HEK293 (cell line): ENCODE results near the gene ITPKC.

Experiments used
- EGR2 ChIP-seq: fragments of 450-650 bp; formaldehyde crosslinking; IDR thresholded peaks from 2 replicates; pipeline ENCODE4 v1.5.1; 2016; ENCODE audit warnings: low read depth, missing biosample characterization, missing genetic modification characterization
- ELK4 ChIP-seq: IDR thresholded peaks from 2 replicates; pipeline ENCODE4 v1.6.1; 2011; ENCODE audit warnings: mild to moderate bottlenecking, low read depth, low read length, borderline replicate concordance
- HOXD13 ChIP-seq: sonication (generic); formaldehyde crosslinking; IDR thresholded peaks from 2 replicates; pipeline ENCODE4 v1.8.0; 2022; ENCODE audit warnings: missing genetic modification reagents, borderline replicate concordance
- KLF9 ChIP-seq: fragments of 450-650 bp; formaldehyde crosslinking; IDR thresholded peaks from 2 replicates; pipeline ENCODE4 v1.5.1; 2016; ENCODE audit warnings: missing biosample characterization, missing genetic modification characterization, low read depth
- PATZ1 ChIP-seq: fragments of 450-650 bp; formaldehyde crosslinking; IDR thresholded peaks from 2 replicates; pipeline ENCODE4 v1.5.1; 2016; ENCODE audit warnings: missing biosample characterization, missing genetic modification characterization
- PRDM1 ChIP-seq: fragments of 450-650 bp; formaldehyde crosslinking; IDR thresholded peaks from 2 replicates; pipeline ENCODE4; 2016; ENCODE audit warnings: missing biosample characterization, missing genetic modification characterization
- PRDM10 ChIP-seq: fragments of 450-650 bp; formaldehyde crosslinking; IDR thresholded peaks from 2 replicates; pipeline ENCODE4 v1.5.1; 2016; ENCODE audit warnings: missing biosample characterization, missing genetic modification characterization
- TSHZ1 ChIP-seq: fragments of 450-650 bp; formaldehyde crosslinking; IDR thresholded peaks from 2 replicates; pipeline ENCODE4 v1.5.1; 2016; ENCODE audit warnings: missing biosample characterization, missing genetic modification characterization, borderline replicate concordance
- ZBTB10 ChIP-seq: fragments of 450-650 bp; formaldehyde crosslinking; IDR thresholded peaks from 2 replicates; pipeline ENCODE4 v1.5.1; 2016; ENCODE audit warnings: missing biosample characterization, missing genetic modification characterization
- ZBTB17 ChIP-seq: fragments of 450-650 bp; formaldehyde crosslinking; IDR thresholded peaks from 2 replicates; pipeline ENCODE4 v1.5.1; 2016; ENCODE audit warnings: missing biosample characterization, missing genetic modification characterization
- ZBTB20 ChIP-seq: fragments of 450-650 bp; formaldehyde crosslinking; IDR thresholded peaks from 2 replicates; pipeline ENCODE4 v1.5.1; 2016; ENCODE audit warnings: missing biosample characterization, missing genetic modification characterization
- ZFHX2 ChIP-seq: fragments of 450-650 bp; formaldehyde crosslinking; conservative IDR thresholded peaks from 2 replicates; pipeline ENCODE4 v1.5.1; 2016; ENCODE audit warnings: missing biosample characterization, missing genetic modification characterization
- ZNF16 ChIP-seq: fragments of 450-650 bp; formaldehyde crosslinking; IDR thresholded peaks from 2 replicates; pipeline ENCODE4 v1.5.1; 2016; ENCODE audit warnings: low read depth, missing biosample characterization, missing genetic modification characterization
- ZNF174 ChIP-seq: fragments of 450-650 bp; formaldehyde crosslinking; IDR thresholded peaks from 2 replicates; pipeline ENCODE4 v1.5.0; 2017; ENCODE audit warnings: missing biosample characterization, mild to moderate bottlenecking, missing genetic modification characterization
- ZNF24 ChIP-seq: fragments of 450-650 bp; formaldehyde crosslinking; IDR thresholded peaks from 2 replicates; pipeline ENCODE4 v1.5.1; 2016; ENCODE audit warnings: missing biosample characterization, missing genetic modification characterization
- ZNF350 ChIP-seq: fragments of 450-650 bp; formaldehyde crosslinking; IDR thresholded peaks from 2 replicates; pipeline ENCODE4 v1.5.0; 2017; ENCODE audit warnings: missing biosample characterization, mild to moderate bottlenecking, missing genetic modification characterization
- ZNF366 ChIP-seq: fragments of 450-650 bp; formaldehyde crosslinking; conservative IDR thresholded peaks from 2 replicates; pipeline ENCODE4 v1.5.1; 2016; ENCODE audit warnings: missing biosample characterization, missing genetic modification characterization
- ZNF449 ChIP-seq: fragments of 450-650 bp; formaldehyde crosslinking; IDR thresholded peaks from 2 replicates; pipeline ENCODE4 v1.5.1; 2017; ENCODE audit warnings: missing biosample characterization, mild to moderate bottlenecking, missing genetic modification characterization, moderate library complexity
- ZNF549 ChIP-seq: fragments of 450-650 bp; IDR thresholded peaks from 2 replicates; pipeline ENCODE4 v1.5.1; 2018; ENCODE audit warnings: missing biosample characterization, missing genetic modification characterization, mild to moderate bottlenecking, inconsistent platforms, moderate library complexity
- ZNF600 ChIP-seq: fragments of 450-650 bp; formaldehyde crosslinking; IDR thresholded peaks from 2 replicates; pipeline ENCODE4 v1.5.1; 2016; ENCODE audit warnings: missing biosample characterization, missing genetic modification characterization
- ZNF830 ChIP-seq: fragments of 450-650 bp; IDR thresholded peaks from 2 replicates; pipeline ENCODE4 v1.5.0; 2018; ENCODE audit warnings: missing biosample characterization, missing genetic modification characterization, low read depth, mild to moderate bottlenecking, moderate library complexity
- ZXDB ChIP-seq: fragments of 450-650 bp; formaldehyde crosslinking; IDR thresholded peaks from 2 replicates; pipeline ENCODE4 v1.5.1; 2016; ENCODE audit warnings: missing biosample characterization, missing genetic modification characterization

The ITPKC gene

DNA sequence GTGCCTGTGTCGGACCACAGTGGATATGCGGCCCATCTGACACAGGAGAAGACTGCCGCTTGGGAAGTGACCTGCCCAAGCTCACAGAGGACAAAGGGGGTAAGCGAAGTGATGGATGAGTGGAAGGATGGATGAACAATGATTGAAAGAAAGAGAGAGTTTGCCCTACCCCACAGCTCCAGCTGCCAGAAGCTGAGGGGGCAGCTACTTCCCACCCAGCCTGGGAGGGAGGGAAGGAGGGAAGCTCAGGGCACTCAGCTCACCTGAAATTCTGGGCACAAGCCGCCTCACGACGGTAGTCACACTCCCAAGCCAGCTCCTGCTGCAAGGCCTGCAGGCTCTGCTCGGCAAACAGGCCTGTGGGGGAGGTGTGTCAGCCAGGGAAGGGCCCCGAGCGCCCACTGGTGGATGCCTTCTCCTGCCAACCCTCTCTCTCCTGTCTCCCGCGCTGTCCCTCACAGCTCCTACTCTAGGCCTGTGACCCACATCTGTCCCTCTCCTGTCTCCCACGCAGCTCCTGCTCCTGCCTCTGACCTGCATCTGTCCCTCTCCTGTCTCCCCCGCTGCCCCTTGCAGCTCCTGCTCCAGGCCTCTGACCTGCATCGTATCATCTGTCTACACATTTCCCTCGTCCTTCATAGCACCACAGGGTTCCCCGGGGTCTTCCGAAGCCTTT lies 14.4 kb upstream of the ITPKC start (continued):
- TF ChIP-seq ZBTB17 (tag by site-specific recombination) (peak; percentile 69), ZNF549 (tag by site-specific recombination) (no peak), HOXD13 (CRISPR knock-in tag) (no peak), PRDM10 (no peak), ZNF449 (no peak), ZNF830 (tag by site-specific recombination) (no peak), ZNF16 (no peak), ZXDB (0 out of 2 replicates have a peak, but pooled peaks have one; percentile 19), ZNF350 (tag by site-specific recombination) (no peak), ELK4 (no peak), ZNF174 (tag by site-specific recombination) (no peak), ZNF24 (no peak), EGR2 (tag by site-specific recombination) (peak; percentile 81), ZNF366 (tag by site-specific recombination) (peak; percentile 52; the same call in 1 of the 2 replicates), ZNF600 (tag by site-specific recombination) (peak; percentile 64), ZBTB10 (tag by site-specific recombination) (no peak), TSHZ1 (no peak), PRDM1 (tag by site-specific recombination) (0 out of 2 replicates have a peak, but pooled peaks have one; percentile 4), KLF9 (peak; percentile 70), PATZ1 (tag by site-specific recombination) (no peak; the same call in 1 of the 2 replicates), ZFHX2 (tag by site-specific recombination) (peak; percentile 55), ZBTB20 (tag by site-specific recombination) (0 out of 2 replicates have a peak, but pooled peaks have one; percentile 13)
